ENCODE measurements around the gene CNP. TPM values are rescaled to one million over a fixed set of nuclear protein-coding genes. Genes with fewer than 3 reads are reported as not detected.

CNP gene
- total RNA-seq, 4 donors from 2014 or later, result 25.4 to 96.1 (median 55.2) TPM

GRCh38 chr17:41968676-41969075, 2.1 kb downstream of the CNP start:
- TF ChIP-seq CTCF (IDR thresholded peaks at IDR 0.05; ENCODE audit: low read depth), result no peak

- no peak for TF ChIP-seq CTCF (IDR thresholded peaks at IDR 0.05; ENCODE audit: low read depth)
These were observed 4.3 kb downstream of the CNP start for GRCh38 chr17:41970901-41971331.

- TF ChIP-seq CTCF (IDR thresholded peaks at IDR 0.05; ENCODE audit: low read depth), result no peak
These were observed 5.3 kb downstream of the CNP start for GRCh38 chr17:41971721-41972523.

- TF ChIP-seq CTCF (IDR thresholded peaks at IDR 0.05; ENCODE audit: low read depth), result no peak
These were observed 6.2 kb downstream of the CNP start for GRCh38 chr17:41972571-41973407.

- no peak for TF ChIP-seq CTCF (IDR thresholded peaks at IDR 0.05; ENCODE audit: low read depth)
These were observed 6.8 kb downstream of the CNP start for GRCh38 chr17:41973408-41973811.

GRCh38 chr17:41974031-41974430, 7.4 kb downstream of the CNP start:
- no peak for TF ChIP-seq CTCF (IDR thresholded peaks at IDR 0.05; ENCODE audit: low read depth)

GRCh38 chr17:41974658-41975057, 8.1 kb downstream of the CNP start:
- no peak for TF ChIP-seq CTCF (IDR thresholded peaks at IDR 0.05; ENCODE audit: low read depth)

All from subcutaneous adipose tissue (tissue), 4 donors.